Measurements from ENCODE around the gene MAP2K1. TPM values are rescaled to one million over a fixed set of nuclear protein-coding genes. Genes with fewer than 3 reads are reported as not detected.

Gene MAP2K1
- total and polyA plus RNA-seq, 2 of the 4 experiments (the other 2 are of a cell fraction) = 34.7 to 37.8 TPM

GRCh38 chr15:66491846-66492245 is 105.1 kb downstream of the MAP2K1 start:
- no peak overlapping the region for H3K14ac ChIP-seq (replicated peaks; ENCODE audit: low read depth, low read length)
- no peak overlapping the region for H2AK9ac ChIP-seq (replicated peaks; ENCODE audit: low read depth, low read length, poor library complexity)
- H3K27ac ChIP-seq (ENCODE audit: insufficient read depth, low read length) = no peak overlapping the region
- POLR2A ChIA-PET (ENCODE audit: unreplicated experiment) = no interaction called here
- no peak overlapping the region for H3K56ac ChIP-seq (ENCODE audit: extremely low read depth, insufficient read depth, low read length)
- H2BK20ac ChIP-seq (ENCODE audit: low read depth, low read length) = no peak overlapping the region
- TF ChIP-seq MAZ (IDR thresholded peaks at IDR 0.05; ENCODE audit: borderline replicate concordance, low read depth, low read length) = no peak
- TF ChIP-seq NFE2L2 (IDR thresholded peaks at IDR 0.05; ENCODE audit: low read depth, low read length) = no peak
- TF ChIP-seq ELK1 (IDR thresholded peaks at IDR 0.05; ENCODE audit: borderline replicate concordance, low read depth, low read length) = no peak
- TF ChIP-seq CEBPB (IDR thresholded peaks at IDR 0.05; ENCODE audit: low read depth, low read length) = no peak
- TF ChIP-seq FOS (IDR thresholded peaks at IDR 0.05; ENCODE audit: low read depth, low read length) = no peak
- no peak overlapping the region for H2BK120ac ChIP-seq (ENCODE audit: low read depth, low read length)
- no peak overlapping the region for H2AK5ac ChIP-seq (ENCODE audit: low read depth, low read length)
- no peak overlapping the region for H2BK15ac ChIP-seq (ENCODE audit: low read depth, low read length)
- no peaks in the 10 kb centered on the region for H3K27me3 ChIP-seq (ENCODE audit: control insufficient read depth, insufficient read depth, low read length)
- intact Hi-C loops (cut with micrococcal nuclease) (no loop called here), in situ Hi-C loops (cut with MboI; ENCODE audit: low sequenced_read_pairs) (loop anchor here (5.0 to 25.0 kb wide), 2 partner anchors 105 to 580 kb away; partner anchors contain the start of gene MAP2K1), dilution Hi-C loops (cut with HindIII; ENCODE audit: low sequenced_read_pairs, unreplicated experiment) (no loop called here)
- ATAC-seq (ENCODE audit: low read depth) (no peak), DNase-seq (no peak)
- CTCF ChIA-PET = interaction anchor here (0.6 to 0.7 kb wide), 2 partner anchors 952 to 1173 kb away, joined by 3 to 5 read pairs; no protein-coding TSS in a partner anchor
- no peak overlapping the region for H2BK5ac ChIP-seq (ENCODE audit: low read depth, low read length, poor library complexity, severe bottlenecking)
- no peaks in the 10 kb centered on the region; the same call in 1 of the 2 replicates for H3K9me1 ChIP-seq (ENCODE audit: insufficient read depth, low read length)
- H3K23ac ChIP-seq (ENCODE audit: low read depth, low read length) = no peak overlapping the region
- no peak overlapping the region for H4K5ac ChIP-seq (ENCODE audit: low read depth, low read length)
- H4K20me1 ChIP-seq (ENCODE audit: insufficient read depth, low read length) = peaks cover 10% of the 10 kb centered on the region; the same call in 1 of the 2 replicates
- no peak overlapping the region for H4K91ac ChIP-seq (ENCODE audit: insufficient read depth, low read depth, low read length)
- no TSS peak for BruUV-seq (replicated peaks)
- H3K9ac ChIP-seq (ENCODE audit: low read depth, low read length) = no peak overlapping the region
- WGBS, 2 experiments (ENCODE audit: extremely low coverage in 2 of 2, insufficient read length in 1 of 2) = no CpG with 5 or more reads among the region's 3 CpGs
- no peak overlapping the region for H3K4me3 ChIP-seq (ENCODE audit: insufficient read depth, low read depth, low read length)
- H3K79me1 ChIP-seq (ENCODE audit: low read depth in 1 of 2, low read length in 2 of 2) = peaks cover 11 to 24% of the 10 kb centered on the region in 2 experiments
- no peak overlapping the region for H4K8ac ChIP-seq (ENCODE audit: low read depth in 2 of 2, low read length in 2 of 2)
- no peak overlapping the region for H3K4ac ChIP-seq (ENCODE audit: low read depth, low read length)
- peaks cover 41% of the 10 kb centered on the region for H3K36me3 ChIP-seq (ENCODE audit: control insufficient read depth, insufficient read depth, low read length)
- no peaks in the 10 kb centered on the region; the same call in 1 of the 2 replicates for H3K4me1 ChIP-seq (ENCODE audit: control insufficient read depth, insufficient read depth, low read length)
- no peak overlapping the region for H3K18ac ChIP-seq (ENCODE audit: low read depth, low read length)
- no peak overlapping the region for H3K4me2 ChIP-seq (ENCODE audit: low read depth, low read length)
- no peaks in the 10 kb centered on the region for H3K9me3 ChIP-seq (ENCODE audit: control insufficient read depth, insufficient read depth, low read length)
- H2AFZ ChIP-seq (replicated peaks; ENCODE audit: low read length, poor library complexity) = no peak overlapping the region

All from IMR-90 (cell line).